BLaER1 treated with 17β-estradiol and CSF1 and Interleukin-3, amounts not matched to agents 10 nM and 100 nM (cell line): ENCODE data around the gene SUN1.

Source experiments
- H3K27ac ChIP-seq, 11 experiments: shearing (Covaris generic); formaldehyde crosslinking; 2 replicates each; pipeline ENCODE4 v1.8.1; 2022
- H3K27me3 ChIP-seq, 11 experiments: shearing (Covaris generic); formaldehyde crosslinking; 2 replicates each; pipeline ENCODE4 v1.8.1; 2022
- H3K36me3 ChIP-seq, 11 experiments: shearing (Covaris generic); formaldehyde crosslinking; 2 replicates each; pipeline ENCODE4 v1.8.1; 2022
- H3K4me1 ChIP-seq, 10 experiments: shearing (Covaris generic); formaldehyde crosslinking; 2 replicates each; pipeline ENCODE4 v1.8.1; 2022
- H3K4me2 ChIP-seq, 11 experiments: shearing (Covaris generic); formaldehyde crosslinking; 2 replicates each; pipeline ENCODE4 v1.8.1; 2022
- H3K4me3 ChIP-seq, 10 experiments: shearing (Covaris generic); formaldehyde crosslinking; 2 replicates each; pipeline ENCODE4 v1.8.1; 2022
- H3K9ac ChIP-seq, 11 experiments: shearing (Covaris generic); formaldehyde crosslinking; 2 replicates each; pipeline ENCODE4 v1.8.1; 2022
- H3K9me3 ChIP-seq, 11 experiments: shearing (Covaris generic); formaldehyde crosslinking; replicated peaks in 1 of 11; 2 replicates each; pipeline ENCODE4 v1.8.1; 2022
- H4K20me1 ChIP-seq, 11 experiments: shearing (Covaris generic); formaldehyde crosslinking; 2 replicates each; pipeline ENCODE4 v1.8.1; 2022
- Cebpa-rat ChIP-seq, 11 experiments: shearing (Covaris generic); IDR thresholded peaks; 2 replicates each; pipeline ENCODE4 v1.8.1; 2022

SUN1 gene

DNA sequence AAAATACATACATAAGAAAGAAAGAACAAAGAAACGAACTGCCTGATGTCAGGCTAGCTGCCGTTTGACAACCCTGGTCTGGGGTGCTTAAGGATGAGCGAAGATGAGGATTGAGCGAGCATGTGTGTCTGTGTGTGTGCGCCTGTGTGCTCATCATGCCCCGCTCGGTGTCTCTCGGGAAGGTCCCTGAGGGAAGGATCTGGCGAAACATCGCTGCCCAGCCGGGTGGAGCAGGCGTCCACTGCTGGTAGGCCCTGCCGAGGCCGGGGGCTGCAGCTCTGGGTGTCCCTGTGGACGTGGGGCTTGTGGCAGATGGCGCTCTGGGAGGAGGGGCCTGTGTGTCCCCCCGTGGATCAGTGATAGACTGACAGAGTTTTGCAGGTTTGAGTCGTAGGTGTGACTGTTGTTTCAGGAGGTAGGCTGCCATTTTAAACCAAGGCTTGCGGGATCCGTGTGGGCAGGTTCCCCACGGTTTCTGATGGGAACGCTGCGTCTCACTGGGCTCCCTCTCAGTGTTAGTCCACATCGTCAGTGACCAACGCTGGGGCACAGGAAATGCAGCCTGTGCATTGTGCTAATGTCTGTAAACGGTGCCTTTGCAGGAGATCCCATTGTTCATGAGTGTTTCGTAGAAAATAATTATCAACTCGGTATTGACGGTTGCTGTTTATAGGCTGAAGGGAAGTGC is 5.9 kb upstream of the SUN1 start:
- Histone ChIP-seq H3K4me1 (peaks cover 76 to 94% (median 84%) of the 10 kb centered on the region in 10 experiments), H3K9ac (peak overlapping the region in 8 of 11 experiments; percentile 14 to 58 (median 48); a peak in 11 of 22 replicates), H3K36me3 (peaks cover 14 to 70% (median 45%) of the 10 kb centered on the region in 11 experiments), H4K20me1 (peaks cover 96 to 100% (median 100%) of the 10 kb centered on the region in 11 experiments), H3K4me3 (no peak overlapping the region), H3K27me3 (no peaks in the 10 kb centered on the region), H3K9me3 (no peaks in the 10 kb centered on the region), H3K27ac (peak overlapping the region in 8 of 11 experiments; percentile 13 to 45 (median 36); a peak in 10 of 22 replicates), H3K4me2 (peak overlapping the region; percentile 52 to 81 (median 67))
- TF ChIP-seq Cebpa-rat (IDR thresholded peaks at IDR 0.05): no peak

DNA sequence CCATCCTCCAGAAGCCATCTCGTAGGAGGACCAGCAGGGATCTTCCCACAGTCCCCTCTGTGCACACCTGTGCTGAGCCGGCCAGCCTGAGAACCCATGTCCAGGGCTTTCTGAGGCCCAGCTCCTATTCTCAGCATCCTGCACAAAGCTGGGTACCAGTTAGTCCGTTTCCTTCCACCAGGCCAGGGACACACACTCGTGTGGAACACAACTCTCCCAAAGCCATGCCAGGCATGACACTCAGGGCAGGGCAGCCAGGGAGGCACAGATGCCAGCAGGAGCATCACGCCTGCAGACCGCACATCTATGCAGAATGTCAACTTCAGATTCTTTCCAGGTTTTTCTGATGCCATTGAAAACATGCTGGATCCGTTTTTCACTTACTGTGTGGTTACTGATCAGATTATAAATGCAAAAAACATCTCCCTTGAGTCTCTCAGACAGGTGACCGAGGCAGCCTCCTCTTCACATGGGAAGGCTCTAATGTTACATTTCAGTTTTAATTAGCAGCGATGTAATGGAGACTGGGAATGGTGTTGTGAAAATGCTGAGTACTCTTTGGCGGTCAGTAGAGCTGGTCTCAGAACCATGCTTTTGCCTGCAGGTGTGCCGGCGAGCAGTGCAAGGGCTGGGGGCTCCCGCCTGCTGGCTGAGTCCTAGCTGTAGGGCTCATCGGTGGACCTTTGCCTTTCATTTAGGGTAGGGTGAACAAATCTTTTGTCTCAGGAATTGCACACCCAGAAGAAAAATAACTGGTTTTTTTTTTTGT is 3.3 kb upstream of the SUN1 start:
- Histone ChIP-seq H3K36me3 (peaks cover 21 to 68% (median 43%) of the 10 kb centered on the region in 11 experiments), H3K4me1 (peaks cover 69 to 94% (median 78%) of the 10 kb centered on the region in 10 experiments), H3K27ac (no peak overlapping the region), H3K4me2 (peak overlapping the region in 2 of 11 experiments; percentile 16 to 83; a peak in 5 of 22 replicates), H3K27me3 (no peaks in the 10 kb centered on the region), H3K9ac (peak overlapping the region in 1 of 11 experiments; percentile 6; a peak in 1 of 22 replicates), H3K9me3 (no peaks in the 10 kb centered on the region), H3K4me3 (no peak overlapping the region), H4K20me1 (peaks cover 96 to 100% (median 100%) of the 10 kb centered on the region in 11 experiments)
- TF ChIP-seq Cebpa-rat (IDR thresholded peaks at IDR 0.05): no peak

DNA sequence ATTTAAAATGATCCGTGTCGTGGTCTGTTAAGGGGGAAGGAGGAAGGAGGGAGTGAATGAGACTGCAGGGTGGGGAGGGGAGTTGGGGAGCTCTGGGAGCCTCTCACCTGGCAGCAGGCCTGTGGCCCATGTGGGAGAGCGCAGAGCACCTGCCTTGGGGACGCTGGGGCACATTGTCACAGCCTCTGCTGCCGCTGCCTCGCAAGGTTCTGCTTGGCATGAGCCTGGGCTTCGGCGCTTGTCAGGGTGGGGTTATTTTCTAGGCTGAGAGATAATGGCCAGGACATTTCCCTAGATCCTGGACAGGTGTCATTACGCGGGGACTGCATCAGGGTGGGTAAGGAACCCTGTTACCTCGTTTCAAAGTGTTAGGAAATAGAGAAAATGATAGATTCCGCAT is 2.2 kb upstream of the SUN1 start:
- Histone ChIP-seq H3K4me3 (no peak overlapping the region), H3K27me3 (no peaks in the 10 kb centered on the region), H3K36me3 (peaks cover 25 to 74% (median 46%) of the 10 kb centered on the region in 11 experiments), H3K27ac (0 out of 22 replicates have a peak overlapping the region, but pooled peaks of 2 of the 11 experiments have one; percentile 48 to 63), H3K9ac (peak overlapping the region in 3 of 11 experiments; percentile 16 to 55 (median 19); a peak in 3 of 22 replicates), H3K4me2 (peak overlapping the region; percentile 39 to 87 (median 65)), H4K20me1 (peaks cover 96 to 100% (median 100%) of the 10 kb centered on the region in 11 experiments; a peak in 21 of 22 replicates), H3K4me1 (peaks cover 59 to 94% (median 68%) of the 10 kb centered on the region in 10 experiments), H3K9me3 (no peaks in the 10 kb centered on the region)
- no peak for TF ChIP-seq Cebpa-rat (IDR thresholded peaks at IDR 0.05)

DNA sequence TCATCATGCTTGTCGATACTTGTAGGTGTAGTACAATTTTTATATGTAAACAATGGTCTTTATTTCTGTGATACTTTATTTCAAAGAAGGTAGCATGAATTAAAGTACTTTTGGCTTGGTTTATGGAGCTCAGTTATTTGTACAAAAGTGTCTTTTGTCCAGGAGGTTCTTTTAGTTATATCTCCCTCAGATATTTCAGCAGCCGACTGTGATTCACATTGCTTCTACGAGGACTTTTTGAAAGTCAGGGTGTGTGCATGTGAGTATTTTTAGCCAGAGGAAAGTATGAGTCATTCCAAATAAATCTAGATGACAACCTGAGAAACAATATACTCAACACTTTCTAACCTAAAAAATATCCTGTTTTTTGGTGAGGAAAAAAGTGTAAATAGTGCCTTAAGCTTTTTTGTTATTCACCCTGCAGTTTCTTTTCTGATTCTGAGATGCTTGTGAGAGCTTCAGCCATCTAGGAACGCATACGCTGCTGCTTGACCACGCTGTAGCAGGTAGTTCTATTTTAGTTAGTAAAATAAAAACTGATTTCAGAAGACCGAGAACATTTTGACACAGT is 595 bp upstream of the SUN1 start:
- H4K20me1 ChIP-seq: peaks cover 99 to 100% (median 100%) of the 10 kb centered on the region in 11 experiments; a peak in 21 of 22 replicates
- H3K27ac ChIP-seq: peak overlapping the region in 8 of 11 experiments; percentile 1 to 63 (median 35); a peak in 13 of 22 replicates
- TF ChIP-seq Cebpa-rat (IDR thresholded peaks at IDR 0.05): no peak
- H3K27me3 ChIP-seq: no peaks in the 10 kb centered on the region
- 0 out of 20 replicates have a peak overlapping the region, but pooled peaks of 1 of the 10 experiments have one; percentile 4 for H3K4me3 ChIP-seq
- peak overlapping the region; percentile 39 to 87 (median 65) for H3K4me2 ChIP-seq
- peaks cover 21 to 76% (median 57%) of the 10 kb centered on the region in 11 experiments for H3K36me3 ChIP-seq
- peak overlapping the region in 9 of 11 experiments; percentile 6 to 58 (median 45); a peak in 12 of 22 replicates for H3K9ac ChIP-seq
- H3K4me1 ChIP-seq: peaks cover 56 to 94% (median 69%) of the 10 kb centered on the region in 10 experiments
- no peaks in the 10 kb centered on the region for H3K9me3 ChIP-seq

DNA sequence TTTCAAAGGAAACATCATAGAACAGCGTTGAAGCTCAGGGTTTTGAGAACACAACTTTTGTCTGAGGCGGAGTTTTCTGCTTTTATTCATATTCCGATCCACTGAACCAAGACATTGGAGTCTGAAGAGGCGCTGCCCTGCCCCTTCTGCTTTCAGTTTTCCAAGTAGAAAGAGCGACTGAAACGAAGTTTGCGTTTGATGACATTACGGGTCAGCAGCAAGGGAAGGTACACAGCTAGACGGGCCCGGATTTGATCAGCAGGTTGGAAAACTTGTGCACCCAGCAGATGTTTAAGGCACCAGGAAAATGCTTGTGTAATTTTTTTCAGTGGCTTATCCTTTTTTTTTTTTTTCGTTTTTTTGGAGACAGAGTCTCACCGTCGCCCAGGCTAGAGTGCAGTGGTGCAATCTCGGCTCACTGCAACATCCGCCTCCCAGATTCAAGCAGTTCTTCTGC is 720 bp downstream of the SUN1 start:
- Histone ChIP-seq H3K9me3 (no peaks in the 10 kb centered on the region), H3K27ac (peak overlapping the region in 1 of 11 experiments; percentile 63; a peak in 2 of 22 replicates), H3K27me3 (no peaks in the 10 kb centered on the region), H3K4me1 (peaks cover 55 to 89% (median 70%) of the 10 kb centered on the region in 10 experiments), H4K20me1 (peaks cover 99 to 100% (median 100%) of the 10 kb centered on the region in 11 experiments; a peak in 21 of 22 replicates), H3K9ac (no peak overlapping the region), H3K4me3 (no peak overlapping the region), H3K36me3 (peaks cover 32 to 79% (median 61%) of the 10 kb centered on the region in 11 experiments), H3K4me2 (peak overlapping the region in 10 of 11 experiments; percentile 39 to 87 (median 64); a peak in 11 of 22 replicates)
- TF ChIP-seq Cebpa-rat (IDR thresholded peaks at IDR 0.05): no peak

DNA sequence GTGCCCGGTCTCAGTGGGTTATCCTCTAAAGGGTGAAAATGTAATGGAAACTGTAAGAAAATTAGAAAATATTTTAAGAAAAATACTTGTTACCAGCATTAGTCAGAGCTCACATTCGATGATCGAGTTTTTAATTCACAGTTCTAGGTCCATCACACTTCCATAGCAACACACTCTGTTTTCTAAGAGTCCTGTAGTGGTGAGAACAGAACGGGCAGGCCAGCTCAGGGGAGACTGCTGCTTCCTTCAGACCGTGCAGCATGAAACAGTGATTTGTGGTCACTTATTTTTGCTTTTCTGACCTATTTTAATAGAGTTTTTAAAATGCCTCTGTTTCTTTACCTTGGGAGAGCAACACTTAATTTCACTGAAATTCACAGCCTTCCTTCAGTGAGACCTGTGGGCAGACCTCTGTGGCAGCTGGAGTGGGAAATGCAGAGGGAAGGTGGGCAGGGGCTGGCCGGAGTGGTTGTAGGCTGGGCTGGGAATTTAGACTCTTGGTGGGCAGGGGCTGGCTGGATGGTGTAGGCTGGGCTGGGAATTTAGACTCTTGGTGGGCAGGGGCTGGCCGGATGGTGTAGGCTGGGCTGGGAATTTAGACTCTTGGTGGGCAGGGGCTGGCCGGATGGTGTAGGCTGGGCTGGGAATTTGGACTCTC is 1.5 kb downstream of the SUN1 start:
- peaks cover 99 to 100% (median 100%) of the 10 kb centered on the region in 11 experiments; a peak in 21 of 22 replicates for H4K20me1 ChIP-seq
- H3K27ac ChIP-seq: peak overlapping the region in 1 of 11 experiments; percentile 6; a peak in 1 of 22 replicates
- H3K4me1 ChIP-seq: peaks cover 55 to 83% (median 67%) of the 10 kb centered on the region in 10 experiments
- no peak overlapping the region for H3K9ac ChIP-seq
- H3K4me3 ChIP-seq: no peak overlapping the region
- H3K9me3 ChIP-seq: no peaks in the 10 kb centered on the region
- no peak overlapping the region for H3K4me2 ChIP-seq
- H3K27me3 ChIP-seq: no peaks in the 10 kb centered on the region
- TF ChIP-seq Cebpa-rat (IDR thresholded peaks at IDR 0.05): no peak
- H3K36me3 ChIP-seq: peaks cover 38 to 79% (median 64%) of the 10 kb centered on the region in 11 experiments

DNA sequence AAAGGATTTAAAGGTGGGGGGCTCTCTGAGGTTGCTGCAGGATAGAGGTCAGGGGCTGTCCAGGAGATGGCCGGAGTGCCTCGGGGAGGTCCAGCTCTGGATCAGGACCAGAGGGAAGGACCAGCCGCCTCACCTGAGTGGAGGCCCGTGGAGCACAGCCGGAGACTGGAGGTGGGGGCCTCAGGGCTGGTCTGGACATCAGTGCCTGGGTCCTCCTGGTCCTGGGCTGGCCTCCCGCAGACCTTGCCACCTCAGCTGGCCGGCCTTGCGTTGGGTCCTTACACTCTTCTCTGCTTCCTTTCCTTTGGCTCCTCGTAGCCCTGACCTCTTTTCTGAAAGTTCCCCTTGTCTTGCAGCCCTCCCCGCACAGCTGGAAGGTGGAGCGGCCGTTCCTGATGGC is 2.0 kb downstream of the SUN1 start:
- no peak overlapping the region for H3K4me2 ChIP-seq

DNA sequence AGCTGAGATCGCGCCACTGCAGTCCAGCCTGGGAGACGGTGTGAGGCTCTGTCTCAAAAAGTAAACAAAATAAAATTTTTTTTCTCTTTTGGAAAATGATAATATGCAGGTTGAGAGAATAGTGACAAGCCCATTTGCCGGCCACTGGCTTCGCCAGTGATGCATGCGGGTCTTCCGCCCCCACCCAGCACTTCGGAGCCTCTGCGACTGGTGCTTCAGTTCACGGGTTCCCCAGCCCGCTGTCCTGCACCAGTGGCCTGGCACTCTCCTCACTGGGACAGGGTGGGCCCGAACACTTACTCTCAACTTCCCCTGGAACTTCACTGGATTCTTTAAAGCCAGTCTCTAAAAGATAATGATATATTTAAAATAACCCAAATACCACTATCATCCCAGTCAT is 2.7 kb downstream of the SUN1 start:
- H4K20me1 ChIP-seq: peaks cover 88 to 100% (median 99%) of the 10 kb centered on the region in 11 experiments; a peak in 21 of 22 replicates
- H3K4me1 ChIP-seq: peaks cover 51 to 73% (median 57%) of the 10 kb centered on the region in 10 experiments
- H3K27ac ChIP-seq: no peak overlapping the region
- no peak for TF ChIP-seq Cebpa-rat (IDR thresholded peaks at IDR 0.05)
- no peak overlapping the region for H3K4me3 ChIP-seq
- H3K36me3 ChIP-seq: peaks cover 51 to 86% (median 74%) of the 10 kb centered on the region in 11 experiments
- no peaks in the 10 kb centered on the region for H3K27me3 ChIP-seq
- H3K9me3 ChIP-seq: no peaks in the 10 kb centered on the region
- H3K9ac ChIP-seq: no peak overlapping the region
- H3K4me2 ChIP-seq: peak overlapping the region in 2 of 11 experiments; percentile 24 to 35; a peak in 1 of 22 replicates

More for the DNA sequence above, 2.0 kb downstream of the SUN1 start:
- Histone ChIP-seq H3K9me3 (no peaks in the 10 kb centered on the region), H4K20me1 (peaks cover 95 to 100% (median 100%) of the 10 kb centered on the region in 11 experiments; a peak in 21 of 22 replicates), H3K27ac (peak overlapping the region in 2 of 11 experiments; percentile 6 to 9; a peak in 1 of 22 replicates), H3K4me1 (peaks cover 55 to 80% (median 64%) of the 10 kb centered on the region in 10 experiments), H3K27me3 (no peaks in the 10 kb centered on the region), H3K9ac (no peak overlapping the region), H3K4me3 (no peak overlapping the region), H3K36me3 (peaks cover 43 to 79% (median 66%) of the 10 kb centered on the region in 11 experiments)
- TF ChIP-seq Cebpa-rat (IDR thresholded peaks at IDR 0.05): no peak
